Fibroblast of pulmonary artery (primary cell): ENCODE results near the gene LEPR.

Experiments
- DNase-seq: peaks from one replicate; pipeline ENCODE4 v3.0.0-alpha.2; 2010; ENCODE audit warnings: low read depth
- H3K4me3 ChIP-seq: replicated peaks from 2 replicates; pipeline ENCODE4 v1.5.1; 2011; ENCODE audit warnings: low read depth, mild to moderate bottlenecking, control low read depth, low read length, moderate library complexity
- TF ChIP-seq, protein P1 (sequence below): IDR thresholded peaks from 2 replicates; pipeline ENCODE4 v1.5.1; 2011; ENCODE audit warnings: mild to moderate bottlenecking, control low read depth, low read length, inconsistent platforms; ENCODE audit errors: missing control alignments

Gene LEPR

DNA sequence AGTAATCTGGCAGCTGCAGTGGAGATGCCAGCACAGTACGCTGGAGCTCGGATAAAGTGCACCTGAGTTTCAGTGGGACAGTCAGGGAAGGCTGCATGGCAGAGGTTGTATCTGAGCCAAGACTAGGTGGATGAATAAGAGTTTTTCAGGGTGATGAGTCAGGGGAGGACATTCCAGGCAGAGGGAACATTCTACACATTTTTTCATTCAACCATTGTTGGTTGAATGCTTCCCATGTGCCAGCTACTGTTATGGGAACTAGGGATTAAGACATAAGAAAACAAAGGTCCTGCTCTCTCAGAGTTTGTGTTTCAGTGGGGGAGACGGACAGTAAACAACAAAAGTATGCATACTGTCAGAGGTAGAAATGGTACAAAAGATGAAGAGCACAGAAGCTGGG is 5.2 kb downstream of the LEPR start:
- peak; percentile 95 for DNase-seq
- TF ChIP-seq, protein P1, sequence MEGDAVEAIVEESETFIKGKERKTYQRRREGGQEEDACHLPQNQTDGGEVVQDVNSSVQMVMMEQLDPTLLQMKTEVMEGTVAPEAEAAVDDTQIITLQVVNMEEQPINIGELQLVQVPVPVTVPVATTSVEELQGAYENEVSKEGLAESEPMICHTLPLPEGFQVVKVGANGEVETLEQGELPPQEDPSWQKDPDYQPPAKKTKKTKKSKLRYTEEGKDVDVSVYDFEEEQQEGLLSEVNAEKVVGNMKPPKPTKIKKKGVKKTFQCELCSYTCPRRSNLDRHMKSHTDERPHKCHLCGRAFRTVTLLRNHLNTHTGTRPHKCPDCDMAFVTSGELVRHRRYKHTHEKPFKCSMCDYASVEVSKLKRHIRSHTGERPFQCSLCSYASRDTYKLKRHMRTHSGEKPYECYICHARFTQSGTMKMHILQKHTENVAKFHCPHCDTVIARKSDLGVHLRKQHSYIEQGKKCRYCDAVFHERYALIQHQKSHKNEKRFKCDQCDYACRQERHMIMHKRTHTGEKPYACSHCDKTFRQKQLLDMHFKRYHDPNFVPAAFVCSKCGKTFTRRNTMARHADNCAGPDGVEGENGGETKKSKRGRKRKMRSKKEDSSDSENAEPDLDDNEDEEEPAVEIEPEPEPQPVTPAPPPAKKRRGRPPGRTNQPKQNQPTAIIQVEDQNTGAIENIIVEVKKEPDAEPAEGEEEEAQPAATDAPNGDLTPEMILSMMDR: no peak
- no peak overlapping the region for H3K4me3 ChIP-seq

- DNase-seq: no peak
- no peak overlapping the region for H3K4me3 ChIP-seq
- TF ChIP-seq, protein P1: no peak
Observed at GRCh38 chr1:65429078-65429477, 8.6 kb downstream of the LEPR start.

GRCh38 chr1:65429806-65430205 is 9.3 kb downstream of the LEPR start:
- peak; percentile 97 for DNase-seq
- TF ChIP-seq, protein P1: no peak
- H3K4me3 ChIP-seq: peak overlapping the region; percentile 28

GRCh38 chr1:65431111-65431705 is 10.7 kb downstream of the LEPR start:
- TF ChIP-seq, protein P1: peak; percentile 58
- peak; percentile 83 for DNase-seq
- no peak overlapping the region for H3K4me3 ChIP-seq

DNA sequence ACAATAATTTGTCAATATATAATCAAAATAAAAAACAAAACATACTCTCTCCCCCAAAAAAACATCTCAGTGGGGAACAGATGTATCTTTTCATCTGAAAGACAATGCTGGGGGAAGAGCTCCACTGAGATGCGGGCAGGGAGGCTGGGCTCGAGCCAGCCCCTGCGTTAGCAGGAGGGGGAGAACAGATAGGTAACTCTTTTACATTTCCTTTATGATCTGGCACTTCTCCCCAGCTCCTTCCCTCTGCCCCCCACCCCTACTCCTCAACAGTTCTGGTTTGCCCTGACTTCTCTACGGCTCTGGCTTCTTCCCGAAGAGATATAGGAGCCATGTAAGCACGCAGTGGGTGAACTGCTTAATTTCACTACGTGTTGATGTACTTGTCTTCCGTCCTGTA is 12.4 kb downstream of the LEPR start:
- no peak overlapping the region for H3K4me3 ChIP-seq
- TF ChIP-seq, protein P1: no peak

DNA sequence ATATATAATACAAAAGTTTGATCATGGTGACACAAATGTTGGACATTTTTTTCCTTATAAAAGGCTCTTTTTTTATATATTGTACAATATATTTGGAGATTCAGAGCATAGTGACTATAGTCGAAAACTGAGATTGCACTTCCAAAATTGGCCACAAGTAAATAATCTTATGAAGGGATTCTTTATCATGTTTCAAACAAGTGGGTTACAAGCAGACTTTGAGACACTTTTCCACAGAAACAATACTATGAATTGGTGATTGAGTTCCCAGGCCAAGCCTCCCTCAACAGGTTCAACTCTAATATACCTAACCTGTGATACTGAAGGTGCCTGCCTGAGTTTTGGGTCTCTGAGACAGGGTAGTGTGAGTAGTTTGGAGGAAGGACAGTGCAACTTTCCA is 13.8 kb downstream of the LEPR start:
- no peak overlapping the region for H3K4me3 ChIP-seq
- TF ChIP-seq, protein P1: peak; percentile 19
- DNase-seq: no peak

More for the DNA sequence above, 12.4 kb downstream of the LEPR start:
- no peak for DNase-seq

DNA sequence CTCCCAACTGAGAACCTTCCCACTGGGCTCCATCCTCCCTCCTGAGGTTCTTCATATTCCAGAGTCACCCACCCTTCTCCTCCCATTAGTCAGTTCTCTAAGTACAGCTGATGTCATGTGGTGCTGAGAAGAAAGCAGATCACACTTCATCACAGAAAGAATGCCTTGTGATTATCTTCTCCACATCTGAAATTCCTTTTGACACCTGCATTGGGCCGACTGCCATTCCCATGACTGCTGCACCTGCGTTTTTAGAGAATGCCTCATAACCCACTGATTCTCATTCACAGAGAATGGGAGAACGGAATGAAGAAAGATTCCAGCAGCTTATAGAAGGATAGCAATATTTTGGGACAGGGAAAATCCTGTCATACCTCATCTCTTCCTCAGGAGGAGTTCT is 14.3 kb downstream of the LEPR start:
- TF ChIP-seq, protein P1: no peak

More for the DNA sequence above, 14.3 kb downstream of the LEPR start:
- no peak overlapping the region for H3K4me3 ChIP-seq
- DNase-seq: no peak
